Renal cortex interstitium (tissue), 11 donors: Measurements from ENCODE around the gene EEF1A1. TPM values are rescaled to one million over a fixed set of nuclear protein-coding genes. Genes with fewer than 3 reads are reported as not detected.
A peak's percentile ranks its signal among the peaks of the same experiment; 100 is the strongest.
"Not testable (repeated sequence)": the region's sequence is repeated elsewhere in the genome, so short reads cannot be mapped to it uniquely, and the experiment has no call there.

Source experiments
- DNase-seq, 11 donors: peaks; one replicate each; pipeline ENCODE4 v3.0.0-alpha.2; 2013; ENCODE audit warnings: low read depth in 9 of 11, low spot score in 4 of 11; ENCODE audit errors: extremely low read depth in 1 of 11
- polyA plus RNA-seq, 3 donors: library from polyadenylated mRNA; unstranded; fragments of 120-200 nt; gene quantifications; one replicate each; pipeline ENCODE4 v1.2.1, GENCODE V29; 2013; ENCODE audit not compliant: insufficient read length in 3 of 3

The EEF1A1 gene
- polyA plus RNA-seq, 3 donors: 18,648 to 21,809 (median 18,824) TPM

- DNase-seq: no peak
Measured at GRCh38 chr6:73548458-73549446, 27.9 kb upstream of the EEF1A1 start.

- no peak for DNase-seq
Measured at GRCh38 chr6:73547036-73547435, 26.2 kb upstream of the EEF1A1 start.

GRCh38 chr6:73542891-73543290 lies 22.1 kb upstream of the EEF1A1 start:
- no peak for DNase-seq

- not testable (repeated sequence) for DNase-seq
Measured at GRCh38 chr6:73542481-73542880, 21.6 kb upstream of the EEF1A1 start.

- no peak for DNase-seq
Measured at GRCh38 chr6:73538116-73538779, 17.4 kb upstream of the EEF1A1 start.

GRCh38 chr6:73537677-73538076 lies 16.8 kb upstream of the EEF1A1 start:
- DNase-seq: no peak

GRCh38 chr6:73534628-73535027 lies 13.8 kb upstream of the EEF1A1 start:
- DNase-seq: no peak

GRCh38 chr6:73532293-73532692 lies 11.5 kb upstream of the EEF1A1 start:
- DNase-seq: no peak

- DNase-seq: no peak
Measured at GRCh38 chr6:73528897-73529296, 8.1 kb upstream of the EEF1A1 start.

GRCh38 chr6:73525546-73526330 lies 4.9 kb upstream of the EEF1A1 start:
- no peak for DNase-seq

- DNase-seq: peak in 10 of 11 donors; percentile 39 to 63 (median 51)
Measured at GRCh38 chr6:73523434-73524123, 2.7 kb upstream of the EEF1A1 start.

GRCh38 chr6:73521351-73521985 lies 636 bp upstream of the EEF1A1 start:
- DNase-seq: peak in 6 of 11 donors; percentile 59 to 86 (median 67)

GRCh38 chr6:73519926-73520687 lies 725 bp downstream of the EEF1A1 start:
- peak in 7 of 11 donors; percentile 38 to 60 (median 43) for DNase-seq

- DNase-seq: not testable (repeated sequence)
Measured at GRCh38 chr6:73518982-73519881, 1.6 kb downstream of the EEF1A1 start.

- DNase-seq: not testable (repeated sequence)
Measured at GRCh38 chr6:73518100-73518981, 2.5 kb downstream of the EEF1A1 start.
